ENCODE data around the gene NCF4.

DNA sequence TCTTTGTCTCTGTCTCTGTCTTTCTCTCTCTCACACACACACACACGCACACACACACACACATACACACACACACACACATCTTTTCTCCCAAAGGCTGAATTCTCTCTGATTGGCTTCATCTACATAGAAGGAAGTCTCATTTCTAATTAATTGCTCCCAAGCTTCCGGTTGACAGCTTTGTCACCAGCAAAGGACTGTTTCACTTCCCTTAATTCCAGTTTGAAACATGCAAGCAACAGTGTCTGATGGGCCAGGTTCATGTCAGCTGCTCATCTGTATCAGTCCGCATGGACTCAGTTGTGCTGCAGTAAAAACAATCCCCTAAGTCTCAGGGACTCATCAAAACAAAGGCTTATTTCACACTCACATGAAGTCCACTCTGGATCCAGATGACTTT is 27.7 kb upstream of the NCF4 start:
- TF ChIP-seq POLR2A (IDR thresholded peaks at IDR 0.05; ENCODE audit: low read depth, low read length) (no peak), CTCF (conservative IDR thresholded peaks at IDR 0.05; ENCODE audit: low read depth, low read length) (no peak), CEBPB (IDR thresholded peaks at IDR 0.05; ENCODE audit: low read depth, low read length) (no peak), RFX5 (IDR thresholded peaks at IDR 0.05; ENCODE audit: low read depth, low read length) (no peak), MAZ (IDR thresholded peaks at IDR 0.05; ENCODE audit: borderline replicate concordance, low read depth, low read length) (no peak), CHD1 (IDR thresholded peaks at IDR 0.05; ENCODE audit: low read depth, low read length) (no peak), RAD21 (IDR thresholded peaks at IDR 0.05; ENCODE audit: low read length) (no peak), NFE2L2 (IDR thresholded peaks at IDR 0.05; ENCODE audit: low read depth, low read length) (no peak), BHLHE40 (IDR thresholded peaks at IDR 0.05; ENCODE audit: low read depth, low read length) (no peak)

Data from IMR-90 (cell line).